HG03095 (cell line): ENCODE results near the gene H3-3A.
A peak's percentile ranks its signal among the peaks of the same experiment; 100 is the strongest.

Experiments used
- ATAC-seq: cut with Tn5 transposase; IDR thresholded peaks from one replicate; pipeline ENCODE4 v1.9.1; 2021; ENCODE audit warnings: moderate library complexity; ENCODE audit not compliant: unreplicated experiment

The H3-3A gene

GRCh38 chr1:226110249-226111097 lies 48.0 kb downstream of the H3-3A start:
- ATAC-seq: peak; percentile 74

- ATAC-seq: no peak
Observed at GRCh38 chr1:226111098-226111882, 48.8 kb downstream of the H3-3A start.

- ATAC-seq: no peak
Observed at GRCh38 chr1:226111883-226112261, 49.4 kb downstream of the H3-3A start.

- no peak for ATAC-seq
Observed at GRCh38 chr1:226112626-226113025, 50.1 kb downstream of the H3-3A start.

- ATAC-seq: no peak
Observed at GRCh38 chr1:226116673-226117072, 54.2 kb downstream of the H3-3A start.

- no peak for ATAC-seq
Observed at GRCh38 chr1:226117330-226117729, 54.8 kb downstream of the H3-3A start.

- no peak for ATAC-seq
Observed at GRCh38 chr1:226118357-226118756, 55.8 kb downstream of the H3-3A start.

- no peak for ATAC-seq
Observed at GRCh38 chr1:226119169-226119568, 56.7 kb downstream of the H3-3A start.

- ATAC-seq: no peak
Observed at GRCh38 chr1:226120398-226120797, 57.9 kb downstream of the H3-3A start.

GRCh38 chr1:226121049-226121586 lies 58.6 kb downstream of the H3-3A start:
- no peak for ATAC-seq
